ENCODE measurements around the gene SLC4A8. TPM values are rescaled to one million over a fixed set of nuclear protein-coding genes. Genes with fewer than 3 reads are reported as not detected.

Gene SLC4A8
- total RNA-seq, 1 experiment from 2014 or later, result 26.3 TPM

DNA sequence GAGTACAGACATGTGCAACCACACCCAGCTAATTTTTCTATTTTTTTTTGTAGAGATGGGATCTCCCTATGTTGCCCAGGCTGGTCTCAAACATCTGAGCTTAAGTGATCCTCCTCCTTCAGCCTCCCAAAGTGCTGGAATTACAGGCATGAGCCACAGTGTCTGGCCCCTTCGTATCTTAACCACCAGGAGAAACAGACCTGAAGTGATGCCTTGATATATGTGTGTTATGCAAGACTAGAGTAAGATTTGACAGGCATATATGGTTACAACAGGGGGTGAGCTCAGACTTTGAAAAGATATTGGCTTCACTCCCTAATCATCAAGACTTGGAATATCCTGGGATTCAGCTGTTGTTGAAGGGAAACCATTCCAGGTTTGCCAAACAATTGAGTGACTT, 22.7 kb upstream of the SLC4A8 start:
- Histone ChIP-seq H2AFZ (ENCODE audit: low read length) (no peak overlapping the region), H4K20me1 (ENCODE audit: control insufficient read depth, insufficient read depth, insufficient read length) (no peaks in the 10 kb centered on the region), H3K9me3 (ENCODE audit: control insufficient read depth, low read depth, low read length) (no peaks in the 10 kb centered on the region), H3K14ac (ENCODE audit: insufficient read depth, low read length) (no peak overlapping the region), H3K4me1 (ENCODE audit: insufficient read depth, low read length) (no peaks in the 10 kb centered on the region; the same call in 1 of the 2 replicates), H3K18ac (ENCODE audit: insufficient read length, low read depth, low read length) (no peak overlapping the region), H3K23ac (ENCODE audit: insufficient read length, low read depth, low read length) (no peak overlapping the region), H3K27ac (ENCODE audit: insufficient read length, low read depth, low read length) (no peak overlapping the region), H3T11ph (ENCODE audit: low read length) (no peak overlapping the region), H2BK12ac (ENCODE audit: insufficient read length, low read depth, low read length) (no peak overlapping the region), H2BK5ac (ENCODE audit: insufficient read length, low read length) (no peak overlapping the region), H3K56ac (ENCODE audit: insufficient read length, low read depth, low read length) (no peak overlapping the region), H4K5ac (ENCODE audit: insufficient read length, low read depth, low read length) (no peak overlapping the region), H3K23me2 (ENCODE audit: insufficient read length, low read depth, low read length, poor library complexity, severe bottlenecking) (no peaks in the 10 kb centered on the region), H2AK5ac (ENCODE audit: insufficient read length, low read length) (no peak overlapping the region), H3K79me1 (ENCODE audit: insufficient read depth, low read depth, low read length, poor library complexity, severe bottlenecking) (no peaks in the 10 kb centered on the region), H4K91ac (ENCODE audit: insufficient read length, low read depth, low read length) (no peak overlapping the region), H2BK15ac (ENCODE audit: low read depth, low read length) (no peak overlapping the region), H3K4me2 (ENCODE audit: insufficient read depth, insufficient read length, low read length) (no peak overlapping the region), H3K27me3 (ENCODE audit: insufficient read depth, low read length) (no peaks in the 10 kb centered on the region), H2BK120ac (ENCODE audit: low read depth, low read length, poor library complexity, severe bottlenecking) (no peak overlapping the region), H4K8ac (replicated peaks; ENCODE audit: insufficient read length, low read depth, low read length) (no peak overlapping the region), H3K9ac (ENCODE audit: extremely low read depth, insufficient read length, low read length) (no peak overlapping the region), H3K4ac (ENCODE audit: low read depth, low read length) (no peak overlapping the region), H2BK20ac (ENCODE audit: low read depth, low read length, poor library complexity, severe bottlenecking) (no peak overlapping the region), H3K79me2 (ENCODE audit: insufficient read depth, low read length) (no peaks in the 10 kb centered on the region)
- Mint-ChIP-seq H3K9me3 (no peaks in the 10 kb centered on the region), H3K36me3 (ENCODE audit: insufficient read depth in 1 of 3, low read depth in 3 of 3) (no peaks in the 10 kb centered on the region), H3K4me3 (no peak overlapping the region), H3K4me1 (peaks cover 0 to 8% of the 10 kb centered on the region in 2 experiments; a peak in 1 of 4 replicates), H3K27me3 (ENCODE audit: low read depth) (no peaks in the 10 kb centered on the region), H3K27ac (no peak overlapping the region)
- no peak for DNase-seq
- no CpG with 5 or more reads among the region's 1 CpG for WGBS (ENCODE audit: extremely low coverage, insufficient read length, low lambda C conversion rate)
- TF ChIP-seq, protein P1, sequence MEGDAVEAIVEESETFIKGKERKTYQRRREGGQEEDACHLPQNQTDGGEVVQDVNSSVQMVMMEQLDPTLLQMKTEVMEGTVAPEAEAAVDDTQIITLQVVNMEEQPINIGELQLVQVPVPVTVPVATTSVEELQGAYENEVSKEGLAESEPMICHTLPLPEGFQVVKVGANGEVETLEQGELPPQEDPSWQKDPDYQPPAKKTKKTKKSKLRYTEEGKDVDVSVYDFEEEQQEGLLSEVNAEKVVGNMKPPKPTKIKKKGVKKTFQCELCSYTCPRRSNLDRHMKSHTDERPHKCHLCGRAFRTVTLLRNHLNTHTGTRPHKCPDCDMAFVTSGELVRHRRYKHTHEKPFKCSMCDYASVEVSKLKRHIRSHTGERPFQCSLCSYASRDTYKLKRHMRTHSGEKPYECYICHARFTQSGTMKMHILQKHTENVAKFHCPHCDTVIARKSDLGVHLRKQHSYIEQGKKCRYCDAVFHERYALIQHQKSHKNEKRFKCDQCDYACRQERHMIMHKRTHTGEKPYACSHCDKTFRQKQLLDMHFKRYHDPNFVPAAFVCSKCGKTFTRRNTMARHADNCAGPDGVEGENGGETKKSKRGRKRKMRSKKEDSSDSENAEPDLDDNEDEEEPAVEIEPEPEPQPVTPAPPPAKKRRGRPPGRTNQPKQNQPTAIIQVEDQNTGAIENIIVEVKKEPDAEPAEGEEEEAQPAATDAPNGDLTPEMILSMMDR (conservative IDR thresholded peaks at IDR 0.05), result no peak

All from H9 (cell line).